Osteoblast (primary cell): ENCODE measurements around the gene C2. TPM values are rescaled to one million over a fixed set of nuclear protein-coding genes. Genes with fewer than 3 reads are reported as not detected.
"Not testable (repeated sequence)": the region's sequence is repeated elsewhere in the genome, so short reads cannot be mapped to it uniquely, and the experiment has no call there.

ENCODE experiments used
- DNase-seq: peaks from one replicate; pipeline ENCODE4 v3.0.0; 2011; ENCODE audit warnings: low spot score, mixed read lengths; ENCODE audit not compliant: insufficient read length; ENCODE audit errors: missing footprints
- H2AFZ ChIP-seq: 2 replicates; pipeline ENCODE4 v1.6.0; 2011; ENCODE audit warnings: mild to moderate bottlenecking, low read length
- H3K27ac ChIP-seq: 2 replicates; pipeline ENCODE4 v1.5.1; 2011; ENCODE audit warnings: mild to moderate bottlenecking, low read depth, low read length, moderate library complexity
- H3K27me3 ChIP-seq: 2 replicates; pipeline ENCODE4 v1.6.0; 2012; ENCODE audit warnings: mild to moderate bottlenecking, control low read depth, inconsistent platforms, low read length, moderate library complexity; ENCODE audit not compliant: insufficient read depth
- H3K36me3 ChIP-seq: 2 replicates; pipeline ENCODE4 v1.5.1; 2011; ENCODE audit warnings: mild to moderate bottlenecking, low read length, control low read depth, moderate library complexity; ENCODE audit not compliant: insufficient read depth
- H3K4me1 ChIP-seq: 2 replicates; pipeline ENCODE4 v1.5.1; 2011; ENCODE audit warnings: mild to moderate bottlenecking, low read length, control low read depth, moderate library complexity; ENCODE audit not compliant: insufficient read depth
- H3K4me2 ChIP-seq: 2 replicates; pipeline ENCODE4 v1.6.0; 2011; ENCODE audit warnings: mild to moderate bottlenecking, low read length; ENCODE audit not compliant: insufficient read depth
- H3K4me3 ChIP-seq: fragments of 200-600 bp; sonication (generic); 3 replicates; pipeline ENCODE4 v1.5.1; 2012; ENCODE audit warnings: mild to moderate bottlenecking, low read length, inconsistent platforms; ENCODE audit not compliant: insufficient read depth
- H3K79me2 ChIP-seq: 2 replicates; pipeline ENCODE4 v1.6.0; 2012; ENCODE audit warnings: mild to moderate bottlenecking, low read length, control low read depth, inconsistent platforms; ENCODE audit not compliant: insufficient read depth
- H3K9me3 ChIP-seq: 2 replicates; pipeline ENCODE4 v1.5.1; 2011; ENCODE audit warnings: low read depth, low read length, control low read depth
- H4K20me1 ChIP-seq: 2 replicates; pipeline ENCODE4 v1.6.0; 2012; ENCODE audit warnings: mild to moderate bottlenecking, low read length, control low read depth; ENCODE audit not compliant: insufficient read depth
- small RNA-seq: library from RNA; depleted of rRNA; stranded (forward); fragments of <200 nt; gene quantifications from one replicate; pipeline ENCODE3, GENCODE V24; 2012
- total RNA-seq: library from RNA; depleted of rRNA; stranded (reverse); fragments of >200 nt; gene quantifications from 2 replicates; pipeline ENCODE4 v1.2.3, GENCODE V29; 2012
- TF ChIP-seq, protein P1 (sequence below): IDR thresholded peaks from 2 replicates; pipeline ENCODE4 v1.5.1; 2011; ENCODE audit warnings: mild to moderate bottlenecking, low read depth, low read length, moderate library complexity; ENCODE audit errors: extremely low read depth

C2 gene
- total RNA-seq, 1 donor: 12.7 TPM

DNA sequence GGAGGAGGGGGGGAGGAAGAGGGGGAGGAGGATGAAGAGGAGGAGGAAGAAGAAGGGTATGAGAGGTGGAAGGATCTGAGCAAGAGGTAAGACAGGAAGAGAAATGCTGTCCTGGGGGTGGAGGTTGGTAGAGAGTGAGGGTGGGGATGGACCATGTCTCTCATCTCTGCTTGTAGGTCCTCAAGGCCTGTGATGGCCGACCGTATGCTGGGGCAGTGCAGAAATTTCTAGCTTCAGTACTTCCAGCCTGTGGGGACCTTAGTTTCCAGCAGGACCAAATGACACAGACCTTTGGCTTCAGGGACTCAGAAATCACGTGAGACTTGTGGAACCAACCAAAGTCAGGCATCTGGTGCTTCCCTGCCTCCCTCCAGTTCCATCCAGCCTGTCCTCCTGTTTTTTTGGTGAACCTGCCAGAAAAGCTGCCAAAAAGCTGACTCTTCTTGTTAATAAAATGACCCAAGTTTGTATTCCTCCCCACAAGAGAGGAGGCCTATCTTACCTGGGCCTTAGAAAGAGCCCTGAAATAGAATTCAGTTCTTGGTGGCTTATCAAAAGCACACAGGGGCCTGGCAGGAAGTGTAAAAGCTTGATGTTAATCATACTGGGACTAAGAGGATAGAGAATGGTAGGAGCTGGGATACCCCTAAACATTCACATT, 51.9 kb downstream of the C2 start:
- TF ChIP-seq, protein P1, sequence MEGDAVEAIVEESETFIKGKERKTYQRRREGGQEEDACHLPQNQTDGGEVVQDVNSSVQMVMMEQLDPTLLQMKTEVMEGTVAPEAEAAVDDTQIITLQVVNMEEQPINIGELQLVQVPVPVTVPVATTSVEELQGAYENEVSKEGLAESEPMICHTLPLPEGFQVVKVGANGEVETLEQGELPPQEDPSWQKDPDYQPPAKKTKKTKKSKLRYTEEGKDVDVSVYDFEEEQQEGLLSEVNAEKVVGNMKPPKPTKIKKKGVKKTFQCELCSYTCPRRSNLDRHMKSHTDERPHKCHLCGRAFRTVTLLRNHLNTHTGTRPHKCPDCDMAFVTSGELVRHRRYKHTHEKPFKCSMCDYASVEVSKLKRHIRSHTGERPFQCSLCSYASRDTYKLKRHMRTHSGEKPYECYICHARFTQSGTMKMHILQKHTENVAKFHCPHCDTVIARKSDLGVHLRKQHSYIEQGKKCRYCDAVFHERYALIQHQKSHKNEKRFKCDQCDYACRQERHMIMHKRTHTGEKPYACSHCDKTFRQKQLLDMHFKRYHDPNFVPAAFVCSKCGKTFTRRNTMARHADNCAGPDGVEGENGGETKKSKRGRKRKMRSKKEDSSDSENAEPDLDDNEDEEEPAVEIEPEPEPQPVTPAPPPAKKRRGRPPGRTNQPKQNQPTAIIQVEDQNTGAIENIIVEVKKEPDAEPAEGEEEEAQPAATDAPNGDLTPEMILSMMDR: no peak

DNA sequence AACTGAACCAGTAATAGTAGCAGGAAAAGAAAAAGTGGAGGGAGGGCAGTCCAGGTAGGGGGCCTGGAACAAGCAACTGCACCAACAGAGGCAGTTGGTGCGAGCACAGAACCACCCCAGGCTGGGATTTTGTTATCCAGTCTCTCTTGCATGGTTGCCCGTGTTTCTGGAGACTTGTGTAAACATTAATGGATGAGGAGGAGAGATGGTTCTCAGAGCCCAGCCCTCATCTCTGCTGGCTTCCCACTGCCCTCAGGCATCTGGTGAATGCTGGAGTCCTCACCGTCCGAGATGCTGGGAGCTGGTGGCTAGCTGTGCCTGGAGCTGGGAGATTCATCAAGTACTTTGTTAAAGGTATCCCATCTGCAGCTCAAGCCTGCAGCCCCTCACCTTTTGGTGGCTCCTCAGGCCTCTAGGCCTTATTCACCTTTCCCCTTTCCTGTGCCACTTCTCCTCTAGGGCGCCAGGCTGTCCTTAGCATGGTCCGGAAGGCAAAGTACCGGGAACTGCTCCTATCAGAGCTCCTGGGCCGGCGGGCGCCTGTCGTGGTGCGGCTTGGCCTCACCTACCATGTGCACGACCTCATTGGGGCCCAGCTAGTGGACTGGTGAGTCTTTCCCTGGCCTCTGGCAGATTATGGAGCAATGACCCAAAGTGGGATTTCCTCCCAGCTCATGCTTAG, 52.8 kb downstream of the C2 start:
- not testable (repeated sequence) for H3K79me2 ChIP-seq, H3K27me3 ChIP-seq, H2AFZ ChIP-seq, H3K4me2 ChIP-seq, H3K36me3 ChIP-seq, H3K9me3 ChIP-seq, H3K4me3 ChIP-seq, H3K27ac ChIP-seq, H4K20me1 ChIP-seq, H3K4me1 ChIP-seq
- DNase-seq: peak; percentile 85

More for the DNA sequence above, 51.9 kb downstream of the C2 start:
- Histone ChIP-seq H3K27ac (no peak overlapping the region), H3K79me2 (peaks cover 9% of the 10 kb centered on the region), H2AFZ (no peak overlapping the region), H3K36me3 (peaks cover 8% of the 10 kb centered on the region), H3K9me3 (no peaks in the 10 kb centered on the region), H3K4me2 (no peak overlapping the region), H4K20me1 (peaks cover 2% of the 10 kb centered on the region), H3K4me1 (no peaks in the 10 kb centered on the region), H3K27me3 (no peaks in the 10 kb centered on the region), H3K4me3 (no peak overlapping the region)
- DNase-seq: peak; percentile 13

DNA sequence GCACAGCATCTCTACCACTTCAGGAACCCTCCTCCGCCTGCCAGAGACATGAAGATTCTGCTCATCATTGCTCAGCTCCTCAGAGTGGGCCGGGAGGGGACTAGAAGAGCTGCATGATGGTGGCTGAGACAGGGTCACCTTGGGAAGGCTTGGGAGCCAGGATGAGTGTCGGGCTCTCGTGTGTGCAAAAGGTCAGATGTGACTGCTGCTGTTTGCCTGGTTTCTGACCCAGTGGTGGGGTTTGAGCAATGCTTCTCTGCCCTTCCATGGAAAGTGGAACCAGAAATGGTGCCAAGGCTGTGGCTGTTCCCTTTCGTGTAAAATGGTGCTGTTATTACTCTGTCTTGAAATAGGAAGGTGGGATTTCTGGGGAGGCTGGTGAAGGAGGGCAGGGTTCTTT, 53.5 kb downstream of the C2 start:
- not testable (repeated sequence) for DNase-seq, H3K27ac ChIP-seq, H2AFZ ChIP-seq, H4K20me1 ChIP-seq, H3K4me1 ChIP-seq, H3K4me3 ChIP-seq, H3K4me2 ChIP-seq, H3K27me3 ChIP-seq, H3K79me2 ChIP-seq, H3K9me3 ChIP-seq, H3K36me3 ChIP-seq

DNA sequence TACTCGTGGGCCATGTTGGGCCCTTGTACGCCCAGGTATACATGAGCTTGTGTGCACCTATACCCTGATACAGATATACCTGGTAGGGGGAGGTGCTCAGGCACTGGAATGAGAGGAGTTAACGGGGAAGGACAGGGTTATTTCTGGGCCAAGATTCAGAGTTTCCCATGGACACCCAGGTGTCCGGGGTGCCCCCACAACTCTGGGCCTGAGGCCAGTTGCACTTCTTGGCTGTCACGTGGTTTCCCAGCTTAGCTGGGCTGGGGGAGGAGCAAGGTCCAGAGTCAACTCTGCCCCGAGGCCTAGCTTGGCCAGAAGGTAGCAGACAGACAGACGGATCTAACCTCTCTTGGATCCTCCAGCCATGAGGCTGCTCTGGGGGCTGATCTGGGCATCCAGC, 54.2 kb downstream of the C2 start, which contains the start of gene C4A:
C4A (plus strand) TSS at position 314 of the 400 bp plus-strand sequence; CDS start at position 365, 51 bp downstream.
- H3K9me3 ChIP-seq, H3K27ac ChIP-seq, H3K36me3 ChIP-seq, H3K4me3 ChIP-seq, H4K20me1 ChIP-seq, H3K4me1 ChIP-seq, H3K79me2 ChIP-seq, DNase-seq, H3K27me3 ChIP-seq, H2AFZ ChIP-seq, H3K4me2 ChIP-seq: not testable (repeated sequence)

DNA sequence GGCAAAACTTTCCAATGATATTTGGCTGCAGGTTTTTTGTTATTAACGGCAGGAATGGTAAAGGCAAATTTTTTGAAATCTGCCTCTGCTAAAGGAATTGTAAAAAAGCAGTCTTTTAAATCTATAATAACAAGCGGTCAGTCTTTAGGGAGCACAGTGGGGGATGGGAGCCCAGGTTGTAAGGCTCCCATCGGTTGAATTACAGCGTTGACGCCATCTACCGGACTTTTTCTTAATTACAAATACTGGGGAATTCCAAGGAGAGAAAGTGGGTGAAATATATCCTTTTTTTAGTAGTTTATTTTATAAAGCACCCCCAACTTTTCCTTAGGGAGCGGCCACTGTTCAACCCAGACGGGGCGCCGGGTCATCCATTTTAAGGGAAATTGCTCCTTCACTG, 61.8 kb downstream of the C2 start:
- not testable (repeated sequence) for H3K36me3 ChIP-seq, H4K20me1 ChIP-seq, DNase-seq, H3K4me3 ChIP-seq, H3K79me2 ChIP-seq, H2AFZ ChIP-seq, H3K4me2 ChIP-seq, H3K27me3 ChIP-seq, H3K4me1 ChIP-seq, H3K9me3 ChIP-seq, H3K27ac ChIP-seq

DNA sequence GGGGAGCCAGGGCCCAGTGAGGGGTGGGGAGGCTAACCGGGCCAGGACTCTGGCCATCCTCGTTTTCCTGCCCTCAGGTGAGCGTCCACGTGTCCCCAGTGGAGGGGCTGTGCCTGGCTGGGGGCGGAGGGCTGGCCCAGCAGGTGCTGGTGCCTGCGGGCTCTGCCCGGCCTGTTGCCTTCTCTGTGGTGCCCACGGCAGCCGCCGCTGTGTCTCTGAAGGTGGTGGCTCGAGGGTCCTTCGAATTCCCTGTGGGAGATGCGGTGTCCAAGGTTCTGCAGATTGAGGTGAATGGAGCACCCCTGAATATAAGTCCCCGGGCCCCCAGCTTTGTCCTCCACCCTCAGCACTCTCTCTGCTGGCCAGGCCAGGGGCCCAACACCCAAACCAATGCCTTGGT, 66.9 kb downstream of the C2 start:
- not testable (repeated sequence) for H3K36me3 ChIP-seq, H3K4me2 ChIP-seq, DNase-seq, H3K79me2 ChIP-seq, H3K4me3 ChIP-seq, H3K9me3 ChIP-seq, H3K27me3 ChIP-seq, H3K27ac ChIP-seq, H3K4me1 ChIP-seq, H2AFZ ChIP-seq, H4K20me1 ChIP-seq

Small RNA genes lying within 50 kb of the gene (small RNA-seq; reads per million reads assigned to genes)
- gene AL645922.1: not detected

Other genes starting within 250 kb of the C2 start
- gene LY6G5C, start 246.7 kb upstream of the C2 start, total RNA-seq: 0.59 and 0.72 TPM in 2 replicates
- 41.0 and 43.4 TPM in 2 replicates for gene ABHD16A, start 224.4 kb upstream of the C2 start, total RNA-seq
- not detected in 2 replicates for gene LY6G6F, start 220.9 kb upstream of the C2 start, total RNA-seq
- not detected in 2 replicates for gene LY6G6D, start 212.4 kb upstream of the C2 start, total RNA-seq
- not detected in 2 replicates for gene LY6G6C, start 206.0 kb upstream of the C2 start, total RNA-seq
- not detected in 2 replicates for gene MPIG6B, start 204.3 kb upstream of the C2 start, total RNA-seq
- 96.6 and 97.5 TPM in 2 replicates for gene DDAH2, start 198.4 kb upstream of the C2 start, total RNA-seq
- 502 and 581 TPM in 2 replicates for gene CLIC1, start 191.2 kb upstream of the C2 start, total RNA-seq
- gene MSH5, start 187.7 kb upstream of the C2 start, total RNA-seq: 12.4 and 13.0 TPM in 2 replicates
- gene SAPCD1, start 165.1 kb upstream of the C2 start, total RNA-seq: 0.59 and 1.4 TPM in 2 replicates
- gene VWA7, start 150.4 kb upstream of the C2 start, total RNA-seq: 0.29 and 0.36 TPM in 2 replicates
- gene VARS1, start 132.0 kb upstream of the C2 start, total RNA-seq: 40.1 and 42.0 TPM in 2 replicates
- 18.3 and 22.4 TPM in 2 replicates for gene LSM2, start 120.8 kb upstream of the C2 start, total RNA-seq
- 0.29 and 0.72 TPM in 2 replicates for gene HSPA1L, start 112.4 kb upstream of the C2 start, total RNA-seq
- gene HSPA1A, start 112.2 kb upstream of the C2 start, total RNA-seq: 33.3 and 36.9 TPM in 2 replicates
- gene HSPA1B, start 100.0 kb upstream of the C2 start, total RNA-seq: 45.7 and 59.7 TPM in 2 replicates
- gene NEU1, start 64.9 kb upstream of the C2 start, total RNA-seq: 114 and 117 TPM in 2 replicates
- not detected in 2 replicates for gene SLC44A4, start 48.7 kb upstream of the C2 start, total RNA-seq
- gene EHMT2, start 30.0 kb upstream of the C2 start, total RNA-seq: 40.1 and 40.9 TPM in 2 replicates
- 2.1 and 3.6 TPM in 2 replicates for gene ZBTB12, start 25.6 kb upstream of the C2 start, total RNA-seq
- 16.5 and 26.8 TPM in 2 replicates for gene CFB, start 18.4 kb downstream of the C2 start, total RNA-seq
- gene NELFE, start 31.3 kb downstream of the C2 start, total RNA-seq: 86.5 and 95.8 TPM in 2 replicates
- 42.0 and 46.0 TPM in 2 replicates for gene SKIC2, start 31.5 kb downstream of the C2 start, total RNA-seq
- 16.8 and 18.1 TPM in 2 replicates for gene DXO, start 44.4 kb downstream of the C2 start, total RNA-seq
- 7.2 and 8.3 TPM in 2 replicates for gene C4A, start 54.3 kb downstream of the C2 start, total RNA-seq
- gene C4B, start 87.1 kb downstream of the C2 start, total RNA-seq: 4.1 and 6.5 TPM in 2 replicates
- gene CYP21A2, start 110.7 kb downstream of the C2 start, total RNA-seq: under 0.01 and 0.72 TPM in 2 replicates
- 8.3 and 11.9 TPM in 2 replicates for gene TNXB, start 181.6 kb downstream of the C2 start, total RNA-seq
- gene ATF6B, start 200.5 kb downstream of the C2 start, total RNA-seq: 27.5 and 30.1 TPM in 2 replicates
- gene FKBPL, start 202.6 kb downstream of the C2 start, total RNA-seq: 9.8 and 11.5 TPM in 2 replicates
- under 0.01 TPM in 1 of 2 replicates, not detected in the other for gene PRRT1, start 224.2 kb downstream of the C2 start, total RNA-seq
- gene PPT2, start 226.4 kb downstream of the C2 start, total RNA-seq: 6.5 and 8.3 TPM in 2 replicates
- 0.29 and 0.36 TPM in 2 replicates for gene EGFL8, start 236.9 kb downstream of the C2 start, total RNA-seq
- gene AGPAT1, start 248.4 kb downstream of the C2 start, total RNA-seq: 17.4 and 19.2 TPM in 2 replicates